Stomach (tissue), 4 donors: Measurements from ENCODE around the gene NOVA1.

Experiments used
- CTCF ChIP-seq, 7 experiments: fragments of 450-650 bp in 4 of 7; fragments of 200-600 bp in 3 of 7; sonication (generic) in 3 of 7; IDR thresholded peaks; one replicate each; pipeline ENCODE4 v1.5.1; 2016 to 2019; ENCODE audit warnings: antibody characterized with exemption in 7 of 7, control low read depth in 2 of 7, mild to moderate bottlenecking in 1 of 7
- POLR2A ChIP-seq, 4 donors: fragments of 450-650 bp; IDR thresholded peaks; one replicate each; pipeline ENCODE4 v1.6.1; 2016; ENCODE audit warnings: antibody characterized with exemption in 4 of 4, control low read depth in 2 of 4, mild to moderate bottlenecking in 1 of 4, moderate library complexity in 1 of 4

- TF ChIP-seq CTCF (IDR thresholded peaks at IDR 0.05) (no peak), POLR2A (IDR thresholded peaks at IDR 0.05) (no peak)
Measured at GRCh38 chr14:26621364-26621763, 23.5 kb upstream of the NOVA1 start.
